ENCODE results near the gene SST.

Gene SST

DNA sequence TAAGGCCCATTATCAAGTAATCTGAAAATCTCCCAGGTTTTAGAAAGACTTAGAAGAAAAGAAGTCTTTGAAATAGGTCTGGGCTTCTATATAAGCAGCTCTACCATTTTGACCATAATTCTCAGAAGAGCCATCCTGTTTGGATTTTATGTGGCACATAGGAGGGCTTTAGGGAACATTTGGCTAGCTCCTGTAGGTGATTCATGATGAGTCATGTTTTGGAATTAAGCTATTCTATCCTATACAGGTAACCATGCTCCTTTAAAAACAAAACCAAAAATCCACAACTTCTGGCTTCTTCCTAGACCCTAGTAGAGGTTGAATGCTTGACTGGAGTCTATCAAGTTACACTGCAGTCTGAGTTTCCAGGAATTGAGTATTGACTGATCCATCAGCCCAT, 8.9 kb downstream of the SST start:
- no peak for DNase-seq (ENCODE audit: low read depth in 1 of 2, low spot score in 1 of 2)
- no peak overlapping the region for H3K27ac ChIP-seq (replicated peaks)
- H3K4me3 ChIP-seq (replicated peaks; ENCODE audit: insufficient read depth, low read length) = no peak overlapping the region
- no peaks in the 10 kb centered on the region for H3K27me3 ChIP-seq (ENCODE audit: insufficient read depth, poor library complexity, severe bottlenecking)
- TF ChIP-seq, protein P1, sequence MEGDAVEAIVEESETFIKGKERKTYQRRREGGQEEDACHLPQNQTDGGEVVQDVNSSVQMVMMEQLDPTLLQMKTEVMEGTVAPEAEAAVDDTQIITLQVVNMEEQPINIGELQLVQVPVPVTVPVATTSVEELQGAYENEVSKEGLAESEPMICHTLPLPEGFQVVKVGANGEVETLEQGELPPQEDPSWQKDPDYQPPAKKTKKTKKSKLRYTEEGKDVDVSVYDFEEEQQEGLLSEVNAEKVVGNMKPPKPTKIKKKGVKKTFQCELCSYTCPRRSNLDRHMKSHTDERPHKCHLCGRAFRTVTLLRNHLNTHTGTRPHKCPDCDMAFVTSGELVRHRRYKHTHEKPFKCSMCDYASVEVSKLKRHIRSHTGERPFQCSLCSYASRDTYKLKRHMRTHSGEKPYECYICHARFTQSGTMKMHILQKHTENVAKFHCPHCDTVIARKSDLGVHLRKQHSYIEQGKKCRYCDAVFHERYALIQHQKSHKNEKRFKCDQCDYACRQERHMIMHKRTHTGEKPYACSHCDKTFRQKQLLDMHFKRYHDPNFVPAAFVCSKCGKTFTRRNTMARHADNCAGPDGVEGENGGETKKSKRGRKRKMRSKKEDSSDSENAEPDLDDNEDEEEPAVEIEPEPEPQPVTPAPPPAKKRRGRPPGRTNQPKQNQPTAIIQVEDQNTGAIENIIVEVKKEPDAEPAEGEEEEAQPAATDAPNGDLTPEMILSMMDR (IDR thresholded peaks at IDR 0.05; ENCODE audit: insufficient read depth, low read length) = no peak
- no peak for TF ChIP-seq POLR2AphosphoS5 (IDR thresholded peaks at IDR 0.05; ENCODE audit: low read depth)
- TF ChIP-seq, protein P2, sequence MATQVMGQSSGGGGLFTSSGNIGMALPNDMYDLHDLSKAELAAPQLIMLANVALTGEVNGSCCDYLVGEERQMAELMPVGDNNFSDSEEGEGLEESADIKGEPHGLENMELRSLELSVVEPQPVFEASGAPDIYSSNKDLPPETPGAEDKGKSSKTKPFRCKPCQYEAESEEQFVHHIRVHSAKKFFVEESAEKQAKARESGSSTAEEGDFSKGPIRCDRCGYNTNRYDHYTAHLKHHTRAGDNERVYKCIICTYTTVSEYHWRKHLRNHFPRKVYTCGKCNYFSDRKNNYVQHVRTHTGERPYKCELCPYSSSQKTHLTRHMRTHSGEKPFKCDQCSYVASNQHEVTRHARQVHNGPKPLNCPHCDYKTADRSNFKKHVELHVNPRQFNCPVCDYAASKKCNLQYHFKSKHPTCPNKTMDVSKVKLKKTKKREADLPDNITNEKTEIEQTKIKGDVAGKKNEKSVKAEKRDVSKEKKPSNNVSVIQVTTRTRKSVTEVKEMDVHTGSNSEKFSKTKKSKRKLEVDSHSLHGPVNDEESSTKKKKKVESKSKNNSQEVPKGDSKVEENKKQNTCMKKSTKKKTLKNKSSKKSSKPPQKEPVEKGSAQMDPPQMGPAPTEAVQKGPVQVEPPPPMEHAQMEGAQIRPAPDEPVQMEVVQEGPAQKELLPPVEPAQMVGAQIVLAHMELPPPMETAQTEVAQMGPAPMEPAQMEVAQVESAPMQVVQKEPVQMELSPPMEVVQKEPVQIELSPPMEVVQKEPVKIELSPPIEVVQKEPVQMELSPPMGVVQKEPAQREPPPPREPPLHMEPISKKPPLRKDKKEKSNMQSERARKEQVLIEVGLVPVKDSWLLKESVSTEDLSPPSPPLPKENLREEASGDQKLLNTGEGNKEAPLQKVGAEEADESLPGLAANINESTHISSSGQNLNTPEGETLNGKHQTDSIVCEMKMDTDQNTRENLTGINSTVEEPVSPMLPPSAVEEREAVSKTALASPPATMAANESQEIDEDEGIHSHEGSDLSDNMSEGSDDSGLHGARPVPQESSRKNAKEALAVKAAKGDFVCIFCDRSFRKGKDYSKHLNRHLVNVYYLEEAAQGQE (IDR thresholded peaks at IDR 0.05; ENCODE audit: insufficient replicate concordance, low read depth) = no peak
- TF ChIP-seq GABPA (IDR thresholded peaks at IDR 0.05; ENCODE audit: low read depth) = no peak
- no peak for TF ChIP-seq SPI1 (IDR thresholded peaks at IDR 0.05; ENCODE audit: borderline replicate concordance, low read depth)

DNA sequence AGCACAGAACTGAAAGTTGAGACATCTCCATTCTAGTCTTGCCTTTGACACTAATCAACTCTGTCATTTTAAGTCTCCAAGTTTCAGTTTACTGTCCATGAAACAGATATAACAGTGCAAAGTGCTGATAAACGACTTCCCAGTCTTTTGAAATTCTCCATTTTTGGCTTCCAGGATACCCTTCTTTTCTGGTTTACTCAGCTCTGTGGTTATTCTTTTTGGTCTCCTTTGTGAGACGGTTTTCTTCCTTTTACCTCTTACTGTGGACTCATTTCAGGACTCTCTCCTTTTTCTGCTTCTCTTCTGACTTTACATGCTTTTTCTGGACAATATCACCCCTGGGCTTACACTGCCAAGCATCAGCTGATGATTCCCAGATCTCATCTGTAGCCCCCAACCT, 18.9 kb downstream of the SST start:
- H3K4me3 ChIP-seq (replicated peaks; ENCODE audit: insufficient read depth, low read length) = no peak overlapping the region
- no peak for DNase-seq (ENCODE audit: low read depth in 1 of 2, low spot score in 1 of 2)
- no peak overlapping the region for H3K27ac ChIP-seq (replicated peaks)
- peaks cover 2% of the 10 kb centered on the region for H3K27me3 ChIP-seq (ENCODE audit: insufficient read depth, poor library complexity, severe bottlenecking)
- TF ChIP-seq, protein P1 (IDR thresholded peaks at IDR 0.05; ENCODE audit: insufficient read depth, low read length) = no peak
- no peak for TF ChIP-seq GABPA (IDR thresholded peaks at IDR 0.05; ENCODE audit: low read depth)
- TF ChIP-seq POLR2AphosphoS5 (IDR thresholded peaks at IDR 0.05; ENCODE audit: low read depth) = no peak
- no peak for TF ChIP-seq SPI1 (IDR thresholded peaks at IDR 0.05; ENCODE audit: borderline replicate concordance, low read depth)
- TF ChIP-seq, protein P2 (IDR thresholded peaks at IDR 0.05; ENCODE audit: insufficient replicate concordance, low read depth) = no peak

DNA sequence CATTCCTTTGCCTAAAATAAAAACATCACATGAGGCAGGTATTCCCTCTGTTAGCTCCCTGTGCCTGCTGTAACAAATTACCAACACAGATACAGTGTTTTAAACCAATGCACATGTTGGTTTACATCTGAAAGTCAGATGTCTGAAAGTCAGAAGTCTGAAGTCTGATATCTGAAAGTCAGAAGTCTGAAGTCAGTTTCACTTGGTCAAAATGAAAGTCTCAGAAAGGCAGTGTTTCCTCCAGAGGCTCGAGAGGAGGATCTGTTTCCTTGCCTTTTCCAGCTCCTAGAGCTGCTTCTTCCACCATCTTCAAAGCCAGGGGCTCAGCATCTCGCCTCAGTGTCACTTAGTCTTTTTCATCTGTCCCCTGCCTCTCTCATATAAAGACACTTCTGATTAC, 22.0 kb downstream of the SST start:
- no peak overlapping the region for H3K27ac ChIP-seq (replicated peaks)

More for the DNA sequence above, 22.0 kb downstream of the SST start:
- H3K4me3 ChIP-seq (replicated peaks; ENCODE audit: insufficient read depth, low read length) = no peak overlapping the region
- TF ChIP-seq, protein P1 (IDR thresholded peaks at IDR 0.05; ENCODE audit: insufficient read depth, low read length) = no peak
- TF ChIP-seq, protein P2 (IDR thresholded peaks at IDR 0.05; ENCODE audit: insufficient replicate concordance, low read depth) = no peak
- no peak for TF ChIP-seq GABPA (IDR thresholded peaks at IDR 0.05; ENCODE audit: low read depth)
- no peak for TF ChIP-seq SPI1 (IDR thresholded peaks at IDR 0.05; ENCODE audit: borderline replicate concordance, low read depth)
- no peak for TF ChIP-seq POLR2AphosphoS5 (IDR thresholded peaks at IDR 0.05; ENCODE audit: low read depth)
- DNase-seq (ENCODE audit: low read depth in 1 of 2, low spot score in 1 of 2) = no peak
- H3K27me3 ChIP-seq (ENCODE audit: insufficient read depth, poor library complexity, severe bottlenecking) = peaks cover 2% of the 10 kb centered on the region
